GM21825 (cell line): ENCODE results near the gene GOLIM4.
"Not testable (repeated sequence)": the region's sequence is repeated elsewhere in the genome, so short reads cannot be mapped to it uniquely, and the experiment has no call there.

Experiments used
- ATAC-seq: cut with Tn5 transposase; IDR thresholded peaks from one replicate; pipeline ENCODE4 v1.9.1; 2021; ENCODE audit warnings: mild to moderate bottlenecking, moderate library complexity; ENCODE audit not compliant: unreplicated experiment

Gene GOLIM4, protein sequence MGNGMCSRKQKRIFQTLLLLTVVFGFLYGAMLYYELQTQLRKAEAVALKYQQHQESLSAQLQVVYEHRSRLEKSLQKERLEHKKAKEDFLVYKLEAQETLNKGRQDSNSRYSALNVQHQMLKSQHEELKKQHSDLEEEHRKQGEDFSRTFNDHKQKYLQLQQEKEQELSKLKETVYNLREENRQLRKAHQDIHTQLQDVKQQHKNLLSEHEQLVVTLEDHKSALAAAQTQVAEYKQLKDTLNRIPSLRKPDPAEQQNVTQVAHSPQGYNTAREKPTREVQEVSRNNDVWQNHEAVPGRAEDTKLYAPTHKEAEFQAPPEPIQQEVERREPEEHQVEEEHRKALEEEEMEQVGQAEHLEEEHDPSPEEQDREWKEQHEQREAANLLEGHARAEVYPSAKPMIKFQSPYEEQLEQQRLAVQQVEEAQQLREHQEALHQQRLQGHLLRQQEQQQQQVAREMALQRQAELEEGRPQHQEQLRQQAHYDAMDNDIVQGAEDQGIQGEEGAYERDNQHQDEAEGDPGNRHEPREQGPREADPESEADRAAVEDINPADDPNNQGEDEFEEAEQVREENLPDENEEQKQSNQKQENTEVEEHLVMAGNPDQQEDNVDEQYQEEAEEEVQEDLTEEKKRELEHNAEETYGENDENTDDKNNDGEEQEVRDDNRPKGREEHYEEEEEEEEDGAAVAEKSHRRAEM

DNA sequence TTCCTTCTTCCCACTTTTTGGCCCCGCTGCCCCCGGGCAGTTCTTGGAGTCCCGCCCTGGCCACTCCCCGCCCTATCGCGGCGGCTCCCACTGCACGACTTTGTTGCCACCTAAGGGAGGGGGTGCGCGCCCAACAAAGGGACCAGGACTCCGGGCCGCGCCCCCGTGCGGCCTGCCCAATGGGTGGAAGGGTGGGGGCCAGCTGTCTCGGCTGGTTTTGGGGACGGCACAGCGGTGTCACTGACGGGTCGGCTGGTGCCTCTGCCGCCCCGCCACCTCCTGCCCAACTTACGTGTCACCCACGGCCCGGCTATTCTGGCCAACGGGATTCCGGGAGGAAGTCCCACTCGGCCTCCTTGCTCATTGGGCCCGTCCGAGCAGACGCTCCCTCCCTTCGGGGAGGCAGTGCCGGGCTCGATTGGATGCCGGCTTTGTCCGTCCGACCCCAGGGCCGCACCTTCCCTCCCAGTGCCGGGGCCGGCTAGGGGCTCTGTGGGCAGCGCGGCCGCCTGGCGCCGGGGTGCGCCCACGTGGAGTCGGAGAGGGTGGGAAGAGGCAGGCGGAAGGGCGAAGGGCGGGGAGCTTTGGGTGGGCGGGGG is at the start of gene GOLIM4:
TSS of gene GOLIM4 (minus strand) at position 314 of the 599 bp plus-strand sequence. CDS start 639 bp downstream, outside the sequence.
- ATAC-seq, result peak; percentile 84

- ATAC-seq, result peak; percentile 71
Measured at GRCh38 chr3:168141405-168141998, 45.8 kb upstream of the GOLIM4 start.

DNA sequence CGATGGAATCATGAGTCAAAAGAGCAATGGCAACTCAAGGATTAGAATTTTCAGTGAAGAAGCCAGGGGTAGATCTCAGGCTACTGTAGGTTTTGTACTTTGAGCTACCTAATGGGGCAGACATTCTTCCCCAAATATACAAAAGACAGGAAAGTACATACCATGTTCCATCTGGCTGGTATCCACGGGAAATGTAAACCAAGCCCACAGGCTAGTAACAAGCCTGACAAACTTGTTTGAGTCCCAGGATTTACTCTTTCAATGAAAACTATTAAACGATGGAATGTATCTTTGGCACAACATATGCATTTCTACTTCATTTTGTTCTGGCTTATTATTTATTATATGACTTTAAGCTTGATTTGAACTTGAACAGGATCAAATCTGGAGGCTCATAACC is 44.2 kb upstream of the GOLIM4 start:
- ATAC-seq, result no peak

GRCh38 chr3:168138421-168138820 is 42.7 kb upstream of the GOLIM4 start:
- ATAC-seq, result no peak

GRCh38 chr3:168134931-168135330 is 39.2 kb upstream of the GOLIM4 start:
- ATAC-seq, result no peak

DNA sequence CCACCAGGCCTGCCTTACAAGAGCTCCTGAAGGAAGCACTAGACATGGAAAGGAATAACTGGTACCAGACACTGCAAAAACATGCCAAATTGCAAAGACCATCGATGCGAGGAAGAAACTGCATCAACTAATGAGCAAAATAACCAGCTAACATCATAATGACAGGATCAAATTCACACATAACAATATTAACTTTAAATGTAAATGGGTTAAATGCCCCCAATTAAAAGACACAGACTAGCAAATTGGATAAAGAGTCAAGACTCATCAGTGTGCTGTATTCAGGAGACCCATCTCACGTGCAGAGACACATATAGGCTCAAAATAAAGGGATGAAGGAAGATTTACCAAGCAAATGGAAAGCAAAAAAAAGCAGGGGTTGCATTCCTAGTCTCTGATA is 34.5 kb upstream of the GOLIM4 start:
- not testable (repeated sequence) for ATAC-seq

GRCh38 chr3:168128463-168128862 is 32.7 kb upstream of the GOLIM4 start:
- ATAC-seq, result not testable (repeated sequence)

GRCh38 chr3:168127466-168127865 is 31.7 kb upstream of the GOLIM4 start:
- ATAC-seq, result no peak

- ATAC-seq, result no peak
Measured at GRCh38 chr3:168124791-168125190, 29.1 kb upstream of the GOLIM4 start.

DNA sequence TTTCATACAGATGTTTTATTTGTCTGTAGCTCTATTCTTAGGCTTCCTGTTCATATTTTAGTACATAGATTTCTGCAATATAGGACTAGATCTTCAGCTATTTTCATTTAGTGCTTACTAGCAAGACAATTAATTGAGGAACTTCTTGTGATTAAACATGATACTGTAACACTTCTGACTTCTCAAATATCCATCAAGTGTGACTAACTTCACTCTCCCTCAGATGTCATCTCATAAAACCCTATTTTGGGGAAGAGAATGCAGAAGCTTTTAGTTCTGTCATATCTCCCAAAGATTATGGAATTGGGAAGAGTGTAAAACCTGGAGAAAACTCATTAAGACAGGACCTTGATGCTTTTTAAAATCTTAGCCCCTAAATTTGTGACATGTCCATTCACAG is 28.6 kb upstream of the GOLIM4 start:
- no peak for ATAC-seq

DNA sequence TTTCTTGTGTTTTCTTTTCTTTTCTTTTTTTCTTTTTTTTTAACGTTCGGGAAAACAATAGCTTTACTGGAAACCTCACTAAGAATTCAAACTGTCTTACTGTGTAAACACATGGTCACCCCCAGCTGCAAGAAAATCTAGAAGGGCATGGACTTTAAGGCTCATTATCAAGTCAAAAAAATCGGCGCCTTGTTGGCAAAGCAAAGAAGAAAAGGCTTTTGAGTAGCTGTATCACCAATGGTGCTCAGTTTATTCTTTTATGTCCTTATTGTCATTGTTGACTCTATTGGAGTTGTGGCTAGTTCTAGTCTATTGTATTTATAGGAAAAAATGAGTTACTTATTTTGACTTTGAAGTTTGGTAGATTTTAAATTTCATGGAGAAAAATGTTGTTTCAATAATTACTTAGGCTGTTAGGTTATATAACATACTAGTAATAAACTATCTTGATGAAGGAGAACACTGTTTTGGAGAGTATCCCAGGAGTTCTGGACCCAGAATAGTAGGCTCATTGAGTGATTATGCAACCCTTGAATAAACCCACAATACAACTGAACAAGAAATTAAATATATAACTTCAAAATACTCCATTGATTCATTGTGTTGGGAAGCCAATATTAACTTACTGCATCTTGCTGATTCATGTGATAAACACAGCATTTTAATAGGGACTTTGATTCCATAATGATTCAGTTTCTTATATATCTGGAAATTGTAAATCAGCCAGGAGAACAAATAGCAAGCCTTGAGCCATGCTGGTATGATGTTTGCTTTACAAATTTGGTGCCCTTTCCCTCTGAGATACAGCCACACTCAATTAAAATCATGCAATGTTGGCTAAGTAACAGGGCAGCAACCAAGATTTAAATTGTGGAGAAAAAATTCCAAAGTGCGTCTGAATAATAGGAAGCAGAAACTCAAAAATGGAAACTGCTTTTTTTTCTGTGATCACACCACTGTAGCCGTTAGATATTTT is 27.8 kb upstream of the GOLIM4 start:
- no peak for ATAC-seq

- no peak for ATAC-seq
Measured at GRCh38 chr3:168121184-168122017, 25.7 kb upstream of the GOLIM4 start.

- ATAC-seq, result no peak
Measured at GRCh38 chr3:168117853-168118313, 22.2 kb upstream of the GOLIM4 start.

- ATAC-seq, result no peak
Measured at GRCh38 chr3:168117059-168117458, 21.3 kb upstream of the GOLIM4 start.

GRCh38 chr3:168116279-168116678 is 20.6 kb upstream of the GOLIM4 start:
- no peak for ATAC-seq

DNA sequence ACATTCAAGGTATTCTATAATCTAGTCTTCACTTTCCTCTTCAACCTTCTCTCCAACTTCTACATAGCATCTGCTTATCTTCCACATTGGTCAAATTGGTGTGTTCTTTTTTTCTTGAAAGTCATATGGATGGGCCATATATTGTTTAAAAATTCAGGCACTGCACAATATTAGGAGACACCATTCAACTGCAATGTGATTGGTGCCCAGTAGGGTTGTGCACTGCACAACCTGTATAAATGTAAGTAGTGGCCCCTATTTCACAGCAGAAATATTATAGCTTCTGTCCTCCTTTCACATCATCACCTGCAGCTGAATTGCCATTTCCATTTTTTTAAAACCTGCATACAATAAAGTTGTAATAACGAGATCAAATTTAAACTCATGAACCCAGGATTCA is 18.1 kb upstream of the GOLIM4 start:
- no peak for ATAC-seq

DNA sequence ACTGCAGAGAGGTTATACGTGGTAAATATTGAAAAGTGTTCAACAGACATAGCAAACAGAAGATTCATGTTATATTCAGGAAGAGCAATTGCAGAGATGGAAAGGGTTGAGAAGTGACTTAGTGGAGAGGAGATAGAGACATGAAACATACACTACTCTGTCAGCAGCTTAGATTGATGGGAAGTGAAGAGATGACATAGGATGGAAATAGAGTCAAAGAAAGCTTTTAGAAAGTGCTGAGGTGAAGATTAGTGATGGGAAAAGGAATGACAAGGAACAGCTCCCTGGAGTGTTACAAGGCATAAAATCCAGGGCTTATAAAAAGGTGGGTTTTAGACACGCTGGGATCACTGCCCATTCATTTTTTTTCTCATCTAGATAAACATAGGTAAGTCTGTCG is 17.2 kb upstream of the GOLIM4 start:
- ATAC-seq, result no peak

DNA sequence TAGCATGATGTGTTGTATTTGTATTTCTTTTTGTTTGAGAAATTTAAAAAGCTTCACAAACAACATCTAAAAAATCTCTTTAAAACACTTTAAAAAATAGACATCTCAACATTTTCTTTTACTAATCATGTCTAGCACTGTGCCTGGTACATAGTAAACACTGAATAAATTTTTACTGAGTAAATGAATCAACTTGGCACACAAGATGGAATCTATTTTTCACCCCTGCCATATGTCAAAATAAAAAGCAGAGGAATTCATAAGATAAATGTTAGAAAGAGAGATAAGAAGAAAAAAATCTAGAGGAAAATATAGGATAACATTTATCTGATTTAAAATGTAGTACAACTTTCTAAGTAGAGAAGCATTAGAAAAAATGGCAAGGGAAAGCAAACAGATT is 8.6 kb upstream of the GOLIM4 start:
- no peak for ATAC-seq

- ATAC-seq, result no peak
Measured at GRCh38 chr3:168102735-168103410, 7.1 kb upstream of the GOLIM4 start.
